ENCODE results near the gene C16orf74. TPM values are rescaled to one million over a fixed set of nuclear protein-coding genes. Genes with fewer than 3 reads are reported as not detected.

The C16orf74 gene
- total RNA-seq, 2 donors from 2014 or later = 0.52 to 1.6 TPM

Small RNAs within 50 kb of the gene (microRNA-seq; reads per million reads assigned to microRNA genes)
- 0 reads per million in 2 donors for gene MIR1910

Other genes starting within 250 kb of the C16orf74 start
- 100 to 1,000 TPM in 1 of 2 donors, 10 to 100 TPM in 1; 94.7 to 110 TPM for gene GSE1, start 137.8 kb downstream of the C16orf74 start, total RNA-seq
- gene GINS2, start 62.1 kb downstream of the C16orf74 start, total RNA-seq = 1 to 10 TPM; 3.2 to 5.1 TPM
- 10 to 100 TPM; 31.2 to 31.3 TPM for gene EMC8, start 48.4 kb upstream of the C16orf74 start, total RNA-seq
- gene COX4I1, start 48.6 kb upstream of the C16orf74 start, total RNA-seq = 1,000 to 10,000 TPM; 1,115 to 1,368 TPM
- 10 to 100 TPM; 41.9 to 48.7 TPM for gene IRF8, start 148.1 kb upstream of the C16orf74 start, total RNA-seq

Measured in left colon (tissue), 2 donors.